K562 (cell line): ENCODE measurements around the gene COBLL1. TPM values are rescaled to one million over a fixed set of nuclear protein-coding genes. Genes with fewer than 3 reads are reported as not detected.

Experiments
- ATAC-seq: fragments of 200-7000 bp; cut with Tn5 transposase; 3 replicates; pipeline ENCODE4 v1.9.1; 2020; ENCODE audit warnings: moderate library complexity
- BruUV-seq: library from RNA; stranded (reverse); fragments of 400-500 nt; replicated peaks from 2 replicates; lab custom pipeline; 2021; lab: Mats Ljungman, UMichigan
- CTCF ChIA-PET: fragments of 300-600 bp; formaldehyde crosslinking; extraction: SDS; loops from one replicate; lab custom pipeline; 2021; ENCODE audit warnings: low intra/inter-chr PET ratio; lab: Yijun Ruan, JAX
- POLR2A ChIA-PET: fragments of 300-600, 350-650 bp; sonication (Branson Sonifier 250); formaldehyde crosslinking; extraction: SDS; loops from one replicate; lab custom pipeline; 2021; ENCODE audit warnings: antibody characterized with exemption, inconsistent platforms; lab: Yijun Ruan, JAX
- DNase-seq, 4 experiments: peaks; one replicate each; pipeline versions ENCODE4 v3.0.0 to v3.0.0-alpha.2; 2011 to 2018; ENCODE audit warnings: low spot score in 3 of 4, mixed read lengths in 3 of 4; ENCODE audit errors: extremely low read depth in 1 of 4
- FAIRE-seq: peaks from 2 replicates; lab custom pipeline; 2011; peaks lifted over from hg19 to GRCh38; lab: Jason Lieb, UNC
- H2AFZ ChIP-seq: 2 replicates; pipeline ENCODE4 v1.6.0; 2011; ENCODE audit warnings: low read depth, low read length, control low read depth, inconsistent platforms
- H3K27ac ChIP-seq: fragments of 200-600 bp; 3 replicates; pipeline ENCODE4 v1.8.0; 2011; ENCODE audit warnings: low read depth, mild to moderate bottlenecking, control low read depth, inconsistent platforms, low read length, moderate library complexity, mixed read lengths; ENCODE audit errors: extremely low read depth
- H3K27me3 ChIP-seq, 2 experiments: fragments of 300-600 bp in 1 of 2; 2 replicates in 1 of 2; 3 replicates in 1 of 2; pipeline versions ENCODE4 v1.6.0 to v1.8.0; 2011; ENCODE audit warnings: inconsistent platforms in 2 of 2, low read length in 2 of 2, mild to moderate bottlenecking in 1 of 2, mixed read lengths in 1 of 2, moderate library complexity in 1 of 2; ENCODE audit not compliant: control insufficient read depth in 2 of 2, insufficient read depth in 2 of 2
- H3K36me3 ChIP-seq: fragments of 300-600 bp; 3 replicates; pipeline ENCODE4 v1.8.0; 2011; ENCODE audit warnings: mild to moderate bottlenecking, low read length, inconsistent platforms; ENCODE audit not compliant: control insufficient read depth, insufficient read depth
- H3K4me1 ChIP-seq, 2 experiments: fragments of 200-600 bp in 1 of 2; replicated peaks in 1 of 2; 2 replicates in 1 of 2; 3 replicates in 1 of 2; pipeline versions ENCODE4 v1.5.1 to v1.8.0; 2011; ENCODE audit warnings: inconsistent platforms in 2 of 2, low read length in 2 of 2, mild to moderate bottlenecking in 1 of 2, mixed read lengths in 1 of 2, moderate library complexity in 1 of 2; ENCODE audit not compliant: control insufficient read depth in 2 of 2, insufficient read depth in 2 of 2
- H3K4me2 ChIP-seq: 2 replicates; pipeline ENCODE4 v1.6.1; 2011; ENCODE audit warnings: low read length, control low read depth, inconsistent platforms, mixed read lengths; ENCODE audit not compliant: insufficient read depth
- H3K4me3 ChIP-seq: fragments of 200-600 bp; sonication (generic), shearing (Covaris generic); 2 replicates; pipeline ENCODE4 v1.5.1; 2016; ENCODE audit warnings: control low read depth, inconsistent platforms
- H3K79me2 ChIP-seq: fragments of 200-600 bp; 3 replicates; pipeline ENCODE4 v1.8.0; 2011; ENCODE audit warnings: low read length, inconsistent platforms; ENCODE audit not compliant: control insufficient read depth, insufficient read depth
- H3K9ac ChIP-seq, 2 experiments: 2 replicates each; pipeline versions ENCODE4 v1.6.0 to v1.6.1; 2011; ENCODE audit warnings: low read depth in 2 of 2, low read length in 2 of 2, control low read depth in 1 of 2, inconsistent platforms in 1 of 2, mild to moderate bottlenecking in 1 of 2, mixed read lengths in 1 of 2; ENCODE audit not compliant: insufficient read depth in 1 of 2
- H3K9me1 ChIP-seq: one replicate; pipeline ENCODE4 v1.6.0; 2011; ENCODE audit warnings: inconsistent platforms, mild to moderate bottlenecking, low read length, moderate library complexity; ENCODE audit not compliant: control insufficient read depth, insufficient read depth
- H3K9me3 ChIP-seq: replicated peaks from 2 replicates; pipeline ENCODE4 v1.5.1; 2011; ENCODE audit warnings: low read depth, low read length, inconsistent platforms; ENCODE audit not compliant: control insufficient read depth, insufficient read depth
- H4K20me1 ChIP-seq: replicated peaks from 2 replicates; pipeline ENCODE4 v1.6.1; 2011; ENCODE audit warnings: low read length, inconsistent platforms, mixed read lengths; ENCODE audit not compliant: control insufficient read depth, insufficient read depth
- CHCHD3 ChIP-seq: fragments of 250-450 bp; sonication (Bioruptor Pico); IDR thresholded peaks from 2 replicates; pipeline ENCODE4 v2.1.2; 2022; ENCODE audit warnings: mild to moderate bottlenecking
- CTBP1 ChIP-seq: fragments of 450-650 bp; IDR thresholded peaks from 2 replicates; pipeline ENCODE4 v1.6.1; 2016; ENCODE audit warnings: borderline replicate concordance
- ESRRA ChIP-seq: fragments of 450-650 bp; IDR thresholded peaks from 2 replicates; pipeline ENCODE4 v1.6.1; 2014; ENCODE audit warnings: low read depth, mild to moderate bottlenecking, moderate library complexity, borderline replicate concordance
- HCFC1 ChIP-seq: IDR thresholded peaks from 2 replicates; pipeline ENCODE4 v1.6.1; 2012; ENCODE audit warnings: low read depth, low read length, improper control_type of control experiment
- PML ChIP-seq: IDR thresholded peaks from 2 replicates; pipeline ENCODE4 v1.6.1; 2012; ENCODE audit warnings: low read length, inconsistent platforms
- WHSC1 ChIP-seq: IDR thresholded peaks from one replicate; pipeline ENCODE4 v1.6.1; 2012; ENCODE audit warnings: low read length, control low read depth, inconsistent platforms
- ZBTB43 ChIP-seq: sonication (generic); formaldehyde crosslinking; IDR thresholded peaks from 2 replicates; pipeline ENCODE4 v1.8.0; 2023; ENCODE audit warnings: mild to moderate bottlenecking, missing genetic modification reagents
- ZC3H8 ChIP-seq: fragments of 450-650 bp; IDR thresholded peaks from 2 replicates; pipeline ENCODE4 v1.6.1; 2017
- ZMIZ1 ChIP-seq, 2 experiments: fragments of 150-350 bp in 1 of 2; IDR thresholded peaks; 2 replicates each; pipeline ENCODE4 v1.6.1; 2012 to 2016; ENCODE audit warnings: low read depth in 2 of 2, low read length in 2 of 2, mild to moderate bottlenecking in 1 of 2, moderate library complexity in 1 of 2
- ZNF445 ChIP-seq: fragments of 250-450 bp; sonication (Bioruptor Pico); IDR thresholded peaks from 2 replicates; pipeline ENCODE4 v1.4.0; 2020; ENCODE audit warnings: low read depth, mild to moderate bottlenecking, moderate library complexity
- WGBS: fragments of 100-300 bp; shearing (Covaris generic); methylation state at CpG from one replicate; pipeline ENCODE4 v1.1.6; 2016; ENCODE audit warnings: low coverage, mixed read lengths; ENCODE audit not compliant: insufficient coverage; ENCODE audit errors: missing lambda C conversion rate; 5-methylcytosine and 5-hydroxymethylcytosine counted together
- in situ Hi-C: fragments of 300-500 bp; cut with MboI; formaldehyde crosslinking; loops from 4 replicates; pipeline ENCODE4 v1.15.0; 2018; ENCODE audit warnings: inconsistent platforms, mixed read lengths
- intact Hi-C: fragments of 100-400 bp; cut with micrococcal nuclease; formaldehyde crosslinking; loops from 2 replicates; pipeline ENCODE4 v1.14.2; 2022
- polyA plus RNA-seq, 8 experiments: library from polyadenylated mRNA; depleted of rRNA in 4 of 8; stranded (reverse) in 5 of 8; unstranded in 3 of 8; fragments of >200 nt; fragmentation: Nextera tagmentation in 2 of 8; fragmentation: Illumina TruSeq in 1 of 8; extraction: Ambion mirVana in 2 of 8; extraction: Trizol in 1 of 8; gene quantifications; 2 replicates each; pipeline versions ENCODE4 v1.2.1 to v1.2.3, GENCODE V29; 2011 to 2014; ENCODE audit warnings: inconsistent platforms in 1 of 8, missing spikeins in 1 of 8
- total RNA-seq, 7 experiments: library from RNA; depleted of rRNA in 6 of 7; stranded (reverse); fragments of >200 nt in 6 of 7; fragmentation: Illumina TruSeq in 2 of 7; extraction: Trizol in 2 of 7; gene quantifications; 2 replicates each; pipeline versions ENCODE4 v1.2.1 to v1.2.3, GENCODE V29; 2011 to 2021; ENCODE audit warnings: low replicate concordance in 1 of 7
- TF ChIP-seq, protein P1 (sequence below), 2 experiments: IDR thresholded peaks; 2 replicates each; pipeline ENCODE4 v1.6.1; 2011; ENCODE audit warnings: borderline replicate concordance in 1 of 2, control low read depth in 1 of 2, low read depth in 1 of 2, low read length in 1 of 2, mild to moderate bottlenecking in 1 of 2, mixed read lengths in 1 of 2, moderate library complexity in 1 of 2; ENCODE audit not compliant: insufficient read depth in 1 of 2, insufficient read length in 1 of 2, poor library complexity in 1 of 2, severe bottlenecking in 1 of 2; ENCODE audit errors: extremely low read depth in 1 of 2
- TF ChIP-seq, protein P2 (sequence below): fragments of 450-650 bp; IDR thresholded peaks from 2 replicates; pipeline ENCODE4 v1.7.1; 2018; ENCODE audit warnings: mild to moderate bottlenecking, low read depth; ENCODE audit not compliant: partially characterized antibody

COBLL1 gene
- total and polyA plus RNA-seq, 9 of the 15 experiments (the other 6 are each of a cell fraction or from before 2014, with no cell fraction given), result 0.07 to 1.6 (median 0.71) TPM

GRCh38 chr2:164773091-164773490 lies 68.5 kb downstream of the COBLL1 start:
- POLR2A ChIA-PET, result interaction anchor here (0.5 kb wide), 1 partner anchor 443 kb away, joined by 4 read pairs; no protein-coding TSS in a partner anchor
- CTCF ChIA-PET, result no interaction called here
- ATAC-seq, result no peak
- 9% methylated on average over 3 of the region's 3 CpGs for whole genome bisulfite sequencing
- in situ Hi-C loops, result no loop called here
- Histone ChIP-seq H3K4me2 (no peak overlapping the region), H3K27me3 (no peaks in the 10 kb centered on the region), H2AFZ (no peak overlapping the region), H3K27ac (no peak overlapping the region), H4K20me1 (no peaks in the 10 kb centered on the region), H3K4me3 (no peak overlapping the region), H3K9me3 (no peaks in the 10 kb centered on the region), H3K36me3 (no peaks in the 10 kb centered on the region), H3K4me1 (no peaks in the 10 kb centered on the region), H3K9ac (no peak overlapping the region), H3K79me2 (no peaks in the 10 kb centered on the region), H3K9me1 (no peaks in the 10 kb centered on the region)
- no TSS peak for BruUV-seq
- FAIRE-seq, result no peak
- intact Hi-C loops, result no loop called here
- no peak for DNase-seq
- no peak for TF ChIP-seq ZBTB43 (CRISPR knock-in tag)
- TF ChIP-seq CHCHD3, result no peak
- TF ChIP-seq HCFC1, result no peak
- TF ChIP-seq CTBP1, result no peak
- TF ChIP-seq PML, result no peak
- no peak for TF ChIP-seq ZC3H8
- TF ChIP-seq, protein P1, sequence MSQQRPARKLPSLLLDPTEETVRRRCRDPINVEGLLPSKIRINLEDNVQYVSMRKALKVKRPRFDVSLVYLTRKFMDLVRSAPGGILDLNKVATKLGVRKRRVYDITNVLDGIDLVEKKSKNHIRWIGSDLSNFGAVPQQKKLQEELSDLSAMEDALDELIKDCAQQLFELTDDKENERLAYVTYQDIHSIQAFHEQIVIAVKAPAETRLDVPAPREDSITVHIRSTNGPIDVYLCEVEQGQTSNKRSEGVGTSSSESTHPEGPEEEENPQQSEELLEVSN (IDR thresholded peaks at IDR 0.05; ENCODE audit: borderline replicate concordance in 1 of 2, extremely low read depth in 1 of 2, insufficient read depth in 1 of 2, insufficient read length in 1 of 2, low read depth in 1 of 2, low read length in 1 of 2, poor library complexity in 1 of 2, severe bottlenecking in 1 of 2), result no peak
- TF ChIP-seq WHSC1, result no peak
- TF ChIP-seq, protein P2, sequence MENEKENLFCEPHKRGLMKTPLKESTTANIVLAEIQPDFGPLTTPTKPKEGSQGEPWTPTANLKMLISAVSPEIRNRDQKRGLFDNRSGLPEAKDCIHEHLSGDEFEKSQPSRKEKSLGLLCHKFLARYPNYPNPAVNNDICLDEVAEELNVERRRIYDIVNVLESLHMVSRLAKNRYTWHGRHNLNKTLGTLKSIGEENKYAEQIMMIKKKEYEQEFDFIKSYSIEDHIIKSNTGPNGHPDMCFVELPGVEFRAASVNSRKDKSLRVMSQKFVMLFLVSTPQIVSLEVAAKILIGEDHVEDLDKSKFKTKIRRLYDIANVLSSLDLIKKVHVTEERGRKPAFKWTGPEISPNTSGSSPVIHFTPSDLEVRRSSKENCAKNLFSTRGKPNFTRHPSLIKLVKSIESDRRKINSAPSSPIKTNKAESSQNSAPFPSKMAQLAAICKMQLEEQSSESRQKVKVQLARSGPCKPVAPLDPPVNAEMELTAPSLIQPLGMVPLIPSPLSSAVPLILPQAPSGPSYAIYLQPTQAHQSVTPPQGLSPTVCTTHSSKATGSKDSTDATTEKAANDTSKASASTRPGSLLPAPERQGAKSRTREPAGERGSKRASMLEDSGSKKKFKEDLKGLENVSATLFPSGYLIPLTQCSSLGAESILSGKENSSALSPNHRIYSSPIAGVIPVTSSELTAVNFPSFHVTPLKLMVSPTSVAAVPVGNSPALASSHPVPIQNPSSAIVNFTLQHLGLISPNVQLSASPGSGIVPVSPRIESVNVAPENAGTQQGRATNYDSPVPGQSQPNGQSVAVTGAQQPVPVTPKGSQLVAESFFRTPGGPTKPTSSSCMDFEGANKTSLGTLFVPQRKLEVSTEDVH, result no peak
- TF ChIP-seq ZNF445 (CRISPR knock-in tag), result no peak
- no peak for TF ChIP-seq ZMIZ1 (IDR thresholded peaks at IDR 0.05; ENCODE audit: low read depth in 2 of 2, low read length in 2 of 2)
- TF ChIP-seq ESRRA, result no peak
